GM19351 (cell line): ENCODE measurements around the gene SLC47A1.
"Not testable (repeated sequence)": the region's sequence is repeated elsewhere in the genome, so short reads cannot be mapped to it uniquely, and the experiment has no call there.

Experiments
- ATAC-seq: cut with Tn5 transposase; IDR thresholded peaks from one replicate; pipeline ENCODE4 v1.9.1; 2021; ENCODE audit warnings: mild to moderate bottlenecking, moderate library complexity; ENCODE audit not compliant: unreplicated experiment

SLC47A1 gene

GRCh38 chr17:19533718-19534561 is at the start of gene SLC47A1:
Gene SLC47A1, plus strand, starts transcription at chr17:19533854. Its CDS starts 86 bp downstream, at chr17:19533940.
- no peak for ATAC-seq

GRCh38 chr17:19485800-19486340 is 47.8 kb upstream of the SLC47A1 start:
- ATAC-seq: no peak

GRCh38 chr17:19486351-19487023 is 47.2 kb upstream of the SLC47A1 start:
- no peak for ATAC-seq

- ATAC-seq: no peak
Measured at GRCh38 chr17:19487024-19487600, 46.5 kb upstream of the SLC47A1 start.

GRCh38 chr17:19492141-19492540 is 41.5 kb upstream of the SLC47A1 start:
- ATAC-seq: no peak

- no peak for ATAC-seq
Measured at GRCh38 chr17:19494961-19495806, 38.5 kb upstream of the SLC47A1 start.

- ATAC-seq: no peak
Measured at GRCh38 chr17:19495828-19496528, 37.7 kb upstream of the SLC47A1 start.

- ATAC-seq: no peak
Measured at GRCh38 chr17:19497624-19498023, 36.0 kb upstream of the SLC47A1 start.

GRCh38 chr17:19501219-19501618 is 32.4 kb upstream of the SLC47A1 start:
- no peak for ATAC-seq

- ATAC-seq: no peak
Measured at GRCh38 chr17:19502517-19502916, 31.1 kb upstream of the SLC47A1 start.

- not testable (repeated sequence) for ATAC-seq
Measured at GRCh38 chr17:19505561-19505960, 28.1 kb upstream of the SLC47A1 start.

GRCh38 chr17:19507775-19508576 is 25.7 kb upstream of the SLC47A1 start:
- peak; percentile 64 for ATAC-seq

GRCh38 chr17:19508577-19508867 is 25.1 kb upstream of the SLC47A1 start:
- no peak for ATAC-seq

GRCh38 chr17:19509281-19509852 is 24.3 kb upstream of the SLC47A1 start:
- ATAC-seq: not testable (repeated sequence)

GRCh38 chr17:19510903-19511302 is 22.8 kb upstream of the SLC47A1 start:
- ATAC-seq: no peak

GRCh38 chr17:19513897-19514488 is 19.7 kb upstream of the SLC47A1 start:
- ATAC-seq: no peak

GRCh38 chr17:19517699-19518098 is 16.0 kb upstream of the SLC47A1 start:
- ATAC-seq: no peak

- not testable (repeated sequence) for ATAC-seq
Measured at GRCh38 chr17:19519388-19520291, 14.0 kb upstream of the SLC47A1 start.
